ENCODE results near the gene ANKRD22. TPM values are rescaled to one million over a fixed set of nuclear protein-coding genes. Genes with fewer than 3 reads are reported as not detected.

ANKRD22 gene
- total and polyA plus RNA-seq, 10 of the 15 experiments (the other 5 are each of a cell fraction or from before 2014, with no cell fraction given) = 0.30 to 1.3 (median 0.71) TPM

GRCh38 chr10:88840881-88841280 lies 10.8 kb downstream of the ANKRD22 start (continued):
- TF ChIP-seq EP300 (IDR thresholded peaks at IDR 0.05; ENCODE audit: borderline replicate concordance in 1 of 2, control insufficient read depth in 1 of 2, low read depth in 2 of 2, low read length in 2 of 2) (no peak), ZBTB11 (CRISPR knock-in tag; IDR thresholded peaks at IDR 0.05) (no peak), NRF1 (conservative IDR thresholded peaks at IDR 0.05; ENCODE audit: low read depth, low read length) (no peak), BCL3 (IDR thresholded peaks at IDR 0.05; ENCODE audit: borderline replicate concordance, insufficient read depth, low read depth, low read length, poor library complexity, severe bottlenecking) (no peak), NFYB (IDR thresholded peaks at IDR 0.05; ENCODE audit: insufficient read depth, low read depth, low read length) (no peak)

- Histone ChIP-seq H3K4me2 (ENCODE audit: control insufficient read depth, insufficient read depth) (no peak overlapping the region), H2AFZ (ENCODE audit: control insufficient read depth, low read depth, low read length) (no peak overlapping the region), H3K79me2 (ENCODE audit: control insufficient read depth, insufficient read depth, low read length) (no peaks in the 10 kb centered on the region), H3K27me3 (replicated peaks in 1 of 2; ENCODE audit: control insufficient read depth in 2 of 2, insufficient read depth in 2 of 2, low read length in 1 of 2) (no peaks in the 10 kb centered on the region), H4K20me1 (ENCODE audit: control insufficient read depth, insufficient read depth) (no peaks in the 10 kb centered on the region), H3K9me3 (replicated peaks; ENCODE audit: control insufficient read depth, insufficient read depth, low read length) (no peaks in the 10 kb centered on the region), H3K4me3 (no peak overlapping the region), H3K9ac (ENCODE audit: control insufficient read depth, insufficient read depth, low read length) (no peak overlapping the region), H3K27ac (ENCODE audit: control insufficient read depth, insufficient read depth) (no peak overlapping the region), H3K36me3 (ENCODE audit: control insufficient read depth in 2 of 2, insufficient read depth in 2 of 2, low read length in 1 of 2) (no peaks in the 10 kb centered on the region), H3K4me1 (ENCODE audit: control insufficient read depth, insufficient read depth, low read length) (peaks cover 11% of the 10 kb centered on the region)
- SMC1A ChIA-PET (ENCODE audit: uncharacterized antibody, unreplicated experiment) = interaction anchor here (1.0 to 9.5 kb wide), 15 partner anchors 8 to 370 kb away, joined by 3 to 86 read pairs (median 4); partner anchors contain the start of gene FAS
- ATAC-seq = no peak
- POLR2A ChIA-PET = no interaction called here
- RAD21 ChIA-PET (ENCODE audit: unreplicated experiment) = interaction anchor here (1.8 to 4.7 kb wide), 2 partner anchors 93 to 190 kb away, joined by 4 to 43 read pairs; no protein-coding TSS in a partner anchor
- WGBS (ENCODE audit: insufficient coverage, insufficient replicate concordance, low lambda C conversion rate, missing lambda C conversion rate) = 100% methylated on average over 3 of the region's 3 CpGs
- in situ Hi-C loops (cut with MboI) = no loop called here
- CTCF ChIA-PET = interaction anchor here (0.6 to 22.7 kb wide), 9 partner anchors 9 to 275 kb away, joined by 3 to 895 read pairs (median 4); no protein-coding TSS in a partner anchor
- no peak for FAIRE-seq
- intact Hi-C loops (cut with micrococcal nuclease; ENCODE audit: unreplicated experiment) = no loop called here
- no TSS peak for BruUV-seq (replicated peaks)
- DNase-seq (ENCODE audit: low read depth, low spot score) = no peak
- no peak for TF ChIP-seq TARDBP (IDR thresholded peaks at IDR 0.05; ENCODE audit: borderline replicate concordance)
- no peak for TF ChIP-seq STAT1 (conservative IDR thresholded peaks at IDR 0.05)
- TF ChIP-seq BCL3 (IDR thresholded peaks at IDR 0.05; ENCODE audit: borderline replicate concordance, insufficient read depth, low read depth, low read length, poor library complexity, severe bottlenecking) = no peak
- TF ChIP-seq ZBTB40 (IDR thresholded peaks at IDR 0.05; ENCODE audit: borderline replicate concordance) = no peak
- TF ChIP-seq FOXM1 (IDR thresholded peaks at IDR 0.05; ENCODE audit: low read depth, low read length) = no peak
Measured at GRCh38 chr10:88840104-88840503, 11.5 kb downstream of the ANKRD22 start.

Measured in GM12878 (cell line).